NT2/D1 (cell line): ENCODE results near the gene RSRC1.

Source experiments
- SUZ12 ChIP-seq: IDR thresholded peaks from 2 replicates; pipeline ENCODE4 v1.6.1; 2011; ENCODE audit not compliant: insufficient read length, insufficient read depth; ENCODE audit errors: extremely low read depth
- YY1 ChIP-seq: IDR thresholded peaks from 2 replicates; pipeline ENCODE4 v1.6.1; 2011; ENCODE audit not compliant: insufficient read length, insufficient read depth
- ZNF274 ChIP-seq: IDR thresholded peaks from 2 replicates; pipeline ENCODE4 v1.6.1; 2011; ENCODE audit warnings: mild to moderate bottlenecking, low read depth, low read length

GRCh38 chr3:158532099-158532734 lies 422.3 kb downstream of the RSRC1 start:
- TF ChIP-seq ZNF274 = no peak
- TF ChIP-seq YY1 = no peak
- TF ChIP-seq SUZ12 = no peak
